IMR-90 (cell line): Measurements from ENCODE around the gene LGALS12. TPM values are rescaled to one million over a fixed set of nuclear protein-coding genes. Genes with fewer than 3 reads are reported as not detected.

Experiments used
- ATAC-seq: fragments of 200-7000 bp; cut with Tn5 transposase; 2 replicates; pipeline ENCODE4 v1.9.1; 2020; ENCODE audit warnings: low read depth, mild to moderate bottlenecking, moderate library complexity
- BruUV-seq: library from RNA; stranded (reverse); fragments of 400-500 nt; replicated peaks from 2 replicates; lab custom pipeline; 2021; lab: Mats Ljungman, UMichigan
- CTCF ChIA-PET: fragments of 300-600 bp; formaldehyde crosslinking; extraction: SDS; loops from one replicate; lab custom pipeline; 2021; ENCODE audit warnings: antibody characterized with exemption; lab: Yijun Ruan, JAX
- POLR2A ChIA-PET: fragments of 300-600 bp; sonication (Branson Sonifier 250); formaldehyde crosslinking; loops from one replicate; lab custom pipeline; 2022; ENCODE audit warnings: antibody characterized with exemption; ENCODE audit not compliant: unreplicated experiment; lab: Charles Lee
- DNase-seq: peaks from one replicate; pipeline ENCODE4 v3.0.0; 2013
- H2AFZ ChIP-seq: replicated peaks from 2 replicates; pipeline ENCODE3; 2013; ENCODE audit warnings: low read length, mild to moderate bottlenecking; ENCODE audit not compliant: poor library complexity
- H2AK5ac ChIP-seq: 2 replicates; pipeline ENCODE4 v1.6.1; 2013; ENCODE audit warnings: low read depth, low read length, inconsistent platforms
- H2AK9ac ChIP-seq: replicated peaks from 2 replicates; pipeline ENCODE3; 2013; ENCODE audit warnings: mild to moderate bottlenecking, low read depth, low read length, moderate library complexity; ENCODE audit not compliant: poor library complexity
- H2BK120ac ChIP-seq: 2 replicates; pipeline ENCODE4 v1.6.1; 2013; ENCODE audit warnings: low read depth, low read length, inconsistent platforms
- H2BK15ac ChIP-seq: 3 replicates; pipeline ENCODE4 v1.6.1; 2013; ENCODE audit warnings: low read depth, low read length, inconsistent platforms
- H2BK20ac ChIP-seq: 2 replicates; pipeline ENCODE4 v1.6.1; 2013; ENCODE audit warnings: low read depth, mild to moderate bottlenecking, inconsistent platforms, low read length, moderate library complexity
- H2BK5ac ChIP-seq: 2 replicates; pipeline ENCODE4 v1.6.1; 2013; ENCODE audit warnings: mild to moderate bottlenecking, low read depth, low read length, inconsistent platforms; ENCODE audit not compliant: poor library complexity, severe bottlenecking
- H3K14ac ChIP-seq: replicated peaks from 2 replicates; pipeline ENCODE4 v1.6.1; 2013; ENCODE audit warnings: low read depth, low read length, inconsistent platforms
- H3K18ac ChIP-seq: 2 replicates; pipeline ENCODE4 v1.6.1; 2013; ENCODE audit warnings: low read depth, low read length, control low read depth
- H3K23ac ChIP-seq: 2 replicates; pipeline ENCODE4 v1.6.1; 2013; ENCODE audit warnings: low read depth, low read length, inconsistent platforms
- H3K27ac ChIP-seq: 2 replicates; pipeline ENCODE4 v1.5.1; 2013; ENCODE audit warnings: mild to moderate bottlenecking, control low read depth, low read length; ENCODE audit not compliant: insufficient read depth
- H3K27me3 ChIP-seq: 2 replicates; pipeline ENCODE4 v1.6.1; 2013; ENCODE audit warnings: low read length; ENCODE audit not compliant: control insufficient read depth, insufficient read depth
- H3K36me3 ChIP-seq: 2 replicates; pipeline ENCODE4 v1.6.1; 2013; ENCODE audit warnings: low read length, mixed read lengths; ENCODE audit not compliant: control insufficient read depth, insufficient read depth
- H3K4ac ChIP-seq: 2 replicates; pipeline ENCODE4 v1.6.1; 2013; ENCODE audit warnings: low read depth, low read length, inconsistent platforms
- H3K4me1 ChIP-seq: 2 replicates; pipeline ENCODE4 v1.6.1; 2013; ENCODE audit warnings: low read length, mixed read lengths; ENCODE audit not compliant: control insufficient read depth, insufficient read depth
- H3K4me2 ChIP-seq: 2 replicates; pipeline ENCODE4 v1.6.1; 2013; ENCODE audit warnings: low read depth, mild to moderate bottlenecking, control low read depth, low read length, moderate library complexity
- H3K4me3 ChIP-seq: 2 replicates; pipeline ENCODE4 v1.5.1; 2013; ENCODE audit warnings: low read depth, mild to moderate bottlenecking, control low read depth, low read length, moderate library complexity; ENCODE audit not compliant: insufficient read depth
- H3K56ac ChIP-seq: 2 replicates; pipeline ENCODE4 v1.6.1; 2013; ENCODE audit warnings: low read length, inconsistent platforms; ENCODE audit not compliant: insufficient read depth; ENCODE audit errors: extremely low read depth
- H3K79me1 ChIP-seq, 2 experiments: 2 replicates each; pipeline ENCODE4 v1.6.1; 2013; ENCODE audit warnings: low read length in 2 of 2, inconsistent platforms in 1 of 2, low read depth in 1 of 2
- H3K9ac ChIP-seq: 2 replicates; pipeline ENCODE4 v1.6.1; 2013; ENCODE audit warnings: low read depth, low read length, control low read depth
- H3K9me1 ChIP-seq: 2 replicates; pipeline ENCODE4 v1.6.1; 2013; ENCODE audit warnings: low read length, inconsistent platforms; ENCODE audit not compliant: insufficient read depth
- H3K9me3 ChIP-seq: 2 replicates; pipeline ENCODE4 v1.6.1; 2013; ENCODE audit warnings: low read length; ENCODE audit not compliant: control insufficient read depth, insufficient read depth
- H4K20me1 ChIP-seq: 2 replicates; pipeline ENCODE4 v1.6.1; 2013; ENCODE audit warnings: low read length, inconsistent platforms; ENCODE audit not compliant: insufficient read depth
- H4K5ac ChIP-seq: 2 replicates; pipeline ENCODE4 v1.6.1; 2013; ENCODE audit warnings: mild to moderate bottlenecking, low read depth, low read length, control low read depth
- H4K8ac ChIP-seq, 2 experiments: 2 replicates each; pipeline ENCODE4 v1.6.1; 2013; ENCODE audit warnings: low read depth in 2 of 2, low read length in 2 of 2, control low read depth in 1 of 2, inconsistent platforms in 1 of 2
- H4K91ac ChIP-seq: 2 replicates; pipeline ENCODE4 v1.6.1; 2013; ENCODE audit warnings: low read depth, low read length, inconsistent platforms; ENCODE audit not compliant: insufficient read depth
- BHLHE40 ChIP-seq: fragments of 150-350 bp; IDR thresholded peaks from 2 replicates; pipeline ENCODE4 v1.6.1; 2016; ENCODE audit warnings: mild to moderate bottlenecking, low read depth, low read length
- ELK1 ChIP-seq: fragments of 150-350 bp; IDR thresholded peaks from 2 replicates; pipeline ENCODE4 v1.6.1; 2016; ENCODE audit warnings: low read depth, mild to moderate bottlenecking, low read length, moderate library complexity, borderline replicate concordance
- MAFK ChIP-seq: IDR thresholded peaks from 2 replicates; pipeline ENCODE4 v1.6.1; 2012; ENCODE audit warnings: low read depth, low read length, improper control_type of control experiment
- NFE2L2 ChIP-seq: fragments of 150-350 bp; IDR thresholded peaks from 2 replicates; pipeline ENCODE4 v1.6.1; 2016; ENCODE audit warnings: low read depth, mild to moderate bottlenecking, low read length
- RCOR1 ChIP-seq: IDR thresholded peaks from 2 replicates; pipeline ENCODE4 v1.6.1; 2012; ENCODE audit warnings: mild to moderate bottlenecking, low read length, improper control_type of control experiment; ENCODE audit not compliant: insufficient replicate concordance
- RFX5 ChIP-seq: IDR thresholded peaks from 2 replicates; pipeline ENCODE4 v1.8.0; 2012; ENCODE audit warnings: low read depth, mild to moderate bottlenecking, low read length, moderate library complexity
- WGBS, 2 experiments: methylation state at CpG; one replicate each; pipeline versions ENCODE4 v1.1.5 to v1.1.7; 2013; ENCODE audit warnings: missing lambda C conversion rate in 2 of 2; ENCODE audit not compliant: insufficient read length in 1 of 2; ENCODE audit errors: extremely low coverage in 2 of 2; 5-methylcytosine and 5-hydroxymethylcytosine counted together
- dilution Hi-C: fragments of 300-500 bp; cut with HindIII; formaldehyde crosslinking; loops from one replicate; pipeline ENCODE4 v1.14.3; 2018; ENCODE audit warnings: low sequenced_read_pairs; ENCODE audit not compliant: unreplicated experiment
- in situ Hi-C: fragments of 300-500 bp; cut with MboI; formaldehyde crosslinking; loops from 3 replicates; pipeline ENCODE4 v1.14.3; 2019; ENCODE audit warnings: low sequenced_read_pairs, inconsistent platforms, mixed read lengths
- intact Hi-C: fragments of 100-400 bp; cut with micrococcal nuclease; formaldehyde crosslinking; loops from 2 replicates; pipeline ENCODE4 v1.10.0; 2022
- polyA plus RNA-seq, 3 experiments: library from polyadenylated mRNA; depleted of rRNA; stranded (reverse); fragments of >200 nt; gene quantifications; 2 replicates each; pipeline ENCODE4 v1.2.3, GENCODE V29; 2012; ENCODE audit warnings: low replicate concordance in 1 of 3
- total RNA-seq: library from RNA; depleted of rRNA; stranded (reverse); fragments of >200 nt; gene quantifications from 2 replicates; pipeline ENCODE4 v1.2.3, GENCODE V29; 2012

The LGALS12 gene
- total and polyA plus RNA-seq, 2 of the 4 experiments (the other 2 are of a cell fraction): not detected

- no peak overlapping the region for H2AFZ ChIP-seq
- H3K14ac ChIP-seq: no peak overlapping the region
- peak overlapping the region; percentile 24; the same call in 1 of the 2 replicates for H3K4me2 ChIP-seq
- H3K27me3 ChIP-seq: peaks cover 6% of the 10 kb centered on the region; the same call in 1 of the 2 replicates
- no peak overlapping the region for H2AK5ac ChIP-seq
- BruUV-seq: no TSS peak
- H3K4ac ChIP-seq: no peak overlapping the region
- H3K23ac ChIP-seq: no peak overlapping the region
- no peak overlapping the region for H3K27ac ChIP-seq
- H4K5ac ChIP-seq: no peak overlapping the region
- no peak overlapping the region for H3K56ac ChIP-seq
- ATAC-seq (peak; percentile 85), DNase-seq (peak; percentile 66)
- H3K18ac ChIP-seq: no peak overlapping the region
- no peak for TF ChIP-seq RCOR1
- no peak for TF ChIP-seq NFE2L2
- 0 out of 2 replicates have a peak, but pooled peaks have one; percentile 2 for TF ChIP-seq MAFK
- no peak for TF ChIP-seq RFX5
- no peak for TF ChIP-seq ELK1
- TF ChIP-seq BHLHE40: no peak
- peaks cover 2% of the 10 kb centered on the region; the same call in 1 of the 2 replicates for H3K9me1 ChIP-seq
- H2BK20ac ChIP-seq: no peak overlapping the region
- no peak overlapping the region for H2BK120ac ChIP-seq
- no peak overlapping the region for H3K9ac ChIP-seq
- CTCF ChIA-PET: no interaction called here
- intact Hi-C loops: no loop called here
- H3K4me3 ChIP-seq: no peak overlapping the region
- peaks cover 6% of the 10 kb centered on the region; the same call in 1 of the 2 replicates for H3K4me1 ChIP-seq
- no peak overlapping the region for H2BK15ac ChIP-seq
- no CpG with 5 or more reads among the region's 1 CpG for WGBS, 2 experiments
- no peak overlapping the region for H4K91ac ChIP-seq
- in situ Hi-C loops: no loop called here
- no peaks in the 10 kb centered on the region for H3K79me1 ChIP-seq
- no peaks in the 10 kb centered on the region for H3K36me3 ChIP-seq
- H2BK5ac ChIP-seq: no peak overlapping the region
- H3K9me3 ChIP-seq: peaks cover 3% of the 10 kb centered on the region; the same call in 1 of the 2 replicates
- dilution Hi-C loops: no loop called here
- POLR2A ChIA-PET: no interaction called here
- no peaks in the 10 kb centered on the region for H4K20me1 ChIP-seq
- no peak overlapping the region for H4K8ac ChIP-seq
- H2AK9ac ChIP-seq: no peak overlapping the region
These were observed 12.7 kb downstream of the LGALS12 start for GRCh38 chr11:63518548-63518947.
